Neural crest cell (in vitro differentiated cells): ENCODE measurements around the gene ZNF567. TPM values are rescaled to one million over a fixed set of nuclear protein-coding genes. Genes with fewer than 3 reads are reported as not detected.
"Not testable (repeated sequence)": the region's sequence is repeated elsewhere in the genome, so short reads cannot be mapped to it uniquely, and the experiment has no call there.

Source experiments
- DNase-seq: peaks from one replicate; pipeline ENCODE4 v3.0.0; 2021; ENCODE audit warnings: low read depth, mixed read lengths, low spot score
- H3K27ac Mint-ChIP-seq: one replicate; pipeline ENCODE4 v1.8.0; 2021; ENCODE audit warnings: mild to moderate bottlenecking, mixed read lengths; ENCODE audit not compliant: unreplicated experiment
- H3K27me3 Mint-ChIP-seq: 2 replicates; pipeline ENCODE4 v1.8.0; 2021; ENCODE audit warnings: low read depth, mild to moderate bottlenecking, mixed read lengths
- H3K36me3 Mint-ChIP-seq: 2 replicates; pipeline ENCODE4 v1.8.0; 2021; ENCODE audit warnings: low read depth, mild to moderate bottlenecking, mixed read lengths
- H3K4me1 Mint-ChIP-seq: 2 replicates; pipeline ENCODE4 v1.8.0; 2021; ENCODE audit warnings: mixed read lengths
- H3K4me3 Mint-ChIP-seq: one replicate; pipeline ENCODE4 v1.8.0; 2021; ENCODE audit warnings: mild to moderate bottlenecking, mixed read lengths
- H3K9me3 Mint-ChIP-seq: 2 replicates; pipeline ENCODE4 v1.8.0; 2021; ENCODE audit warnings: mixed read lengths
- total RNA-seq: library from RNA; stranded (reverse); gene quantifications from 2 replicates; pipeline ENCODE4 v1.2.1, GENCODE V29; 2021
- TF ChIP-seq, protein P1 (sequence below): fragments of 200-600 bp; sonication (generic); conservative IDR thresholded peaks from 2 replicates; pipeline ENCODE4 v1.5.0; 2021; ENCODE audit warnings: antibody characterized with exemption, mild to moderate bottlenecking

The ZNF567 gene
- total RNA-seq, 1 donor from 2014 or later = 10.3 TPM

DNA sequence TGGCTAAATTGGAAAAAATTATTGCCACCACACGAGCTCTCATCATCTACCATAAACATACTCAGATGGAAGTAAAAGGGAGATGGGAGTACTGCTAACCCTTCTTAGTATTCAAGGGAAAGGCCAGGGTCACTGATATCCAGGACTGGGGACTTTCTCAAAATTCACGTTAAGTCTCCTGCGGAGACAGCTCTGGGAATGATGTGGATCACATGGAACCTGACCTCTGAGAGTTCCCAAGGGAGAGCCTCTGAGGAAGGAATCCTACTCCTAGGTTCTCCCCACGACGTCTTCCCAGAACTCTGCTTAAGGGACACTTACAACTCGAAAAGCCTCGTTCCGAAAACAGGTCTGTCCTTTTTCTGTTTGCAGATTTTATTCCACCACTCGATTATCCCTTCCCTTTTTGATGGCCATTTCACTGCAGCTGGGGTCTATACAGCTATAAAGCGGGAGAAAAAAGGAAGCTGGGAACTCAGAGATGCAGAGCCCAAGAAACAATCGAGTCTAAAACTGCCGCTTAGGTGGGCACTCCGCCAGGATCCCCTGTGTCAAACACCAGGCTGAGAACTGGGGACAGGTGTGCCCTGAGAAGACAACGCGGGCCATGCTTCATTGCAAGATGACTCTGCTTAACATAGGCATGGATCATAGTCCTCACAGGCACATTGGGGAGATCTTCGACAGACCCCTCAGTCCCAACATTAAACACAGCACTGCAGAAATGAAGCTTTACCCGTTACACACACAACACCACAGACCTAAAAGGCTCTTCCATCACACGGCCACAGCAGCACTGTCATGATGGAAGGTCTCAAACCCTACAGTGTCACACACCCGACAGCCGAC, 823 bp upstream of the ZNF567 start:
- Mint-ChIP-seq H3K27me3 (peaks cover 3% of the 10 kb centered on the region), H3K4me3 (peak overlapping the region; percentile 99), H3K9me3 (peaks cover 8% of the 10 kb centered on the region), H3K4me1 (peaks cover 26% of the 10 kb centered on the region), H3K27ac (peak overlapping the region; percentile 91), H3K36me3 (peaks cover 54% of the 10 kb centered on the region)
- TF ChIP-seq, protein P1, sequence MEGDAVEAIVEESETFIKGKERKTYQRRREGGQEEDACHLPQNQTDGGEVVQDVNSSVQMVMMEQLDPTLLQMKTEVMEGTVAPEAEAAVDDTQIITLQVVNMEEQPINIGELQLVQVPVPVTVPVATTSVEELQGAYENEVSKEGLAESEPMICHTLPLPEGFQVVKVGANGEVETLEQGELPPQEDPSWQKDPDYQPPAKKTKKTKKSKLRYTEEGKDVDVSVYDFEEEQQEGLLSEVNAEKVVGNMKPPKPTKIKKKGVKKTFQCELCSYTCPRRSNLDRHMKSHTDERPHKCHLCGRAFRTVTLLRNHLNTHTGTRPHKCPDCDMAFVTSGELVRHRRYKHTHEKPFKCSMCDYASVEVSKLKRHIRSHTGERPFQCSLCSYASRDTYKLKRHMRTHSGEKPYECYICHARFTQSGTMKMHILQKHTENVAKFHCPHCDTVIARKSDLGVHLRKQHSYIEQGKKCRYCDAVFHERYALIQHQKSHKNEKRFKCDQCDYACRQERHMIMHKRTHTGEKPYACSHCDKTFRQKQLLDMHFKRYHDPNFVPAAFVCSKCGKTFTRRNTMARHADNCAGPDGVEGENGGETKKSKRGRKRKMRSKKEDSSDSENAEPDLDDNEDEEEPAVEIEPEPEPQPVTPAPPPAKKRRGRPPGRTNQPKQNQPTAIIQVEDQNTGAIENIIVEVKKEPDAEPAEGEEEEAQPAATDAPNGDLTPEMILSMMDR = no peak
- no peak for DNase-seq

DNA sequence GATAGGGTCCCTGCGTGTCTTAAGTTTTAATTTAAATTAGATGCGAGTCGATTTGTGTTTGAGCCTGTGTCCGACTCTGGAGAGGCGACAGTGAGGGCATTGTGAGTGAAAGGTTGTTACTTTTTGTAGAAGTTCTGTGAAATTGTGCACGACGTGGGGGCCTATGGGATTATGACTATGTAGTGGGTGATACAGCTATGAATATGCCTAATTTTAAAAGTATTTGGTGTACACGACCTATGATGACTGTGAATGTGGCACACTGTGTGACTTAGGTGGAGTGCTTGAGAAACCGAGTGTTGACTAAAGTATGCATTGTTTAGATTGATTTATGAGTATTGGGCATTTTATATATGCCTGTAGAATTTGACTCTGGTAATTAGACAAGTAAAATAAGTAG, 646 bp downstream of the ZNF567 start:
- H3K36me3 Mint-ChIP-seq = peaks cover 57% of the 10 kb centered on the region

DNA sequence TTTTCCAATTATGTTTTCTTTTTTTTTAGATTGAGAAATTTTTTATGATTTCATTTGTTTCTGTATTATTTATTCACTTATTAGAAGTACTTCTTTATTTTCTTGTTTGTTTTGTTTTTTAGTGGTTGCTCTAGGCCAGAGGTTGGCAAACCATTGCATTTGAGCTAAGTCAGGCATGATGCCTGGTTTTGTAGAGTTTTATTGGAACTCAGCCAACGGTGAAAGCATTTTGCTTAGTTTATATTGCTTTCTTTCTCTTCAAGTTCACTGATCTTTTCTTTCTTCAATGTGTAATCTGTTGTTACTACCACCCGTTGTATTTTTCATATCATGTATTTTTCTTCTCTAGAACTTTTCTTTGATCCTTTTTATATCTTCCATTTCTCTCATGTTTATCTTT, 19.7 kb downstream of the ZNF567 start:
- no peaks in the 10 kb centered on the region for H3K27me3 Mint-ChIP-seq

More for the DNA sequence above, 646 bp downstream of the ZNF567 start:
- peak overlapping the region; percentile 91 for H3K27ac Mint-ChIP-seq
- DNase-seq = no peak
- TF ChIP-seq, protein P1 = no peak
- H3K4me3 Mint-ChIP-seq = peak overlapping the region; percentile 99
- peaks cover 12% of the 10 kb centered on the region for H3K9me3 Mint-ChIP-seq
- H3K4me1 Mint-ChIP-seq = peaks cover 26% of the 10 kb centered on the region
- H3K27me3 Mint-ChIP-seq = peaks cover 3% of the 10 kb centered on the region

DNA sequence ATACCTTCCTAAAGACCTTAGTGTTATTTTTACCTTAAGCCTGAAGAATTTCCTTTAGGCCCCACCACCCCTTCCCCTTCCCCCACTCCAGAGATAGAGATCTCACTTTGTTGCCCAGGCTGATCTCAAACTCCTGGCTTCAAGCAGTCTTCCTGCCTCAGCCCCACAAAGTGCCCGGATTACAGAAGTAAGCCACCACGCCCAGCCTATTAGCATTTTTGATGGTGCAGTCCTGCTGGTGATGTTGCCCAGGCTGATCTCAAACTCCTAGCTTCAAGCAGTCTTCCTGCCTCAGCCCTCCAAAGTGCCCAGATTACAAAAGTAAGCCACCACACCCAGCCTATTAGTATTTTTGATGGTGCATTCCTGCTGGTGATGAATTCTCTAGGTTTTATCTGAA, 22.0 kb downstream of the ZNF567 start:
- Mint-ChIP-seq H3K4me3 (no peak overlapping the region), H3K27me3 (no peaks in the 10 kb centered on the region), H3K36me3 (peaks cover 94% of the 10 kb centered on the region), H3K9me3 (peaks cover 31% of the 10 kb centered on the region), H3K27ac (no peak overlapping the region), H3K4me1 (no peaks in the 10 kb centered on the region)
- TF ChIP-seq, protein P1 = no peak
- no peak for DNase-seq

More for the DNA sequence above, 19.7 kb downstream of the ZNF567 start:
- DNase-seq = no peak
- TF ChIP-seq, protein P1 = no peak
- Mint-ChIP-seq H3K4me3 (no peak overlapping the region), H3K4me1 (no peaks in the 10 kb centered on the region), H3K9me3 (peaks cover 27% of the 10 kb centered on the region), H3K27ac (no peak overlapping the region), H3K36me3 (peaks cover 85% of the 10 kb centered on the region)

DNA sequence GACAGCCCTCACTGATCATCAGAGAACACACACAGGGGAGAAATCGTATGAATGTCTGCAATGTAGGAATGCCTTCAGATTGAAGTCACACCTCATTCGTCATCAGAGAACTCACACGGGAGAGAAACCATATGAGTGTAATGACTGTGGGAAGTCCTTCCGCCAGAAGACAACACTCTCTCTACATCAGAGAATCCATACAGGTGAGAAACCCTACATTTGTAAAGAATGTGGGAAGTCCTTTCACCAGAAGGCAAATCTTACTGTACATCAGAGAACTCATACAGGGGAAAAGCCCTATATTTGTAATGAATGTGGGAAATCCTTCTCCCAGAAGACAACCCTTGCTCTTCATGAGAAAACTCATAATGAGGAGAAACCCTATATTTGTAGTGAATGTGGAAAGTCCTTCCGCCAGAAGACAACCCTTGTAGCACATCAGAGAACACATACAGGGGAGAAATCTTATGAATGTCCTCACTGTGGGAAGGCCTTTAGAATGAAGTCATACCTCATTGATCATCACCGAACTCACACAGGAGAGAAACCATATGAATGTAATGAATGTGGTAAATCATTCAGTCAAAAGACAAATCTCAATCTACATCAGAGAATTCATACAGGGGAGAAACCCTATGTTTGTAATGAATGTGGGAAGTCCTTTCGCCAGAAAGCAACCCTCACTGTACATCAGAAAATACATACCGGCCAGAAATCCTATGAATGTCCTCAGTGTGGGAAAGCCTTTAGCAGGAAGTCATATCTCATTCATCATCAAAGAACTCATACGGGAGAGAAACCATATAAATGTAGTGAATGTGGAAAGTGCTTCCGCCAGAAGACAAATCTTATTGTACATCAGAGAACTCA, 32.5 kb downstream of the ZNF567 start:
- TF ChIP-seq, protein P1 = no peak
- Mint-ChIP-seq H3K27ac (no peak overlapping the region), H3K4me3 (no peak overlapping the region), H3K27me3 (peaks cover 2% of the 10 kb centered on the region), H3K4me1 (no peaks in the 10 kb centered on the region), H3K36me3 (peaks cover 71% of the 10 kb centered on the region), H3K9me3 (peaks cover 28% of the 10 kb centered on the region)
- DNase-seq = no peak

DNA sequence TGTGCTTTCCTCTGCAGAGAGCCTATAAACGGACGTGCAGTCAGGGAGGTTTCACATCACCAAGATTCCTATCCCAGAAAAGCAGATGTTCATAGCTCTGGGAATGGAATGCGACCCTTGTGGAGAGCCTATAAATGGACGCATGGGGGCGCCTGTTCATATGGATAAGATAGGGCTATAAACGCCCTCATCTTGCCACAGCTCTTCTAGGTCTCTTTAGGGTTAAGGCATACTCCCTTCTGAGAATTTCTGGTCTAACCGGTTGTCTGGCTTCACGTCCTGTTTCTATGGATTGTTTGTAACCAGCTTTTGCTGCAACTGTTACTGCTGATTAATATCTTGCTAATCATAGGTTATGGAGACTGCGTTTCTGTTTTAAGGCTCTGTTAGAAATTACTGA, 48.8 kb downstream of the ZNF567 start:
- not testable (repeated sequence) for H3K27ac Mint-ChIP-seq, H3K4me3 Mint-ChIP-seq, H3K4me1 Mint-ChIP-seq, H3K27me3 Mint-ChIP-seq, DNase-seq
- Mint-ChIP-seq H3K9me3 (peaks cover 40% of the 10 kb centered on the region), H3K36me3 (peaks cover 73% of the 10 kb centered on the region)
